WTC11 (cell line): ENCODE measurements around the gene CUL1. TPM values are rescaled to one million over a fixed set of nuclear protein-coding genes. Genes with fewer than 3 reads are reported as not detected.

ENCODE experiments used
- ATAC-seq: fragments of 200-7000 bp; cut with Tn5 transposase; 2 replicates; pipeline ENCODE4 v1.10.0; 2021; ENCODE audit warnings: mild to moderate bottlenecking, moderate library complexity
- CTCF ChIA-PET: fragments of 300-600 bp; sonication (Branson Sonifier 250); formaldehyde crosslinking; loops from one replicate; lab custom pipeline; 2021; ENCODE audit warnings: antibody characterized with exemption; lab: Charles Lee
- POLR2A ChIA-PET: fragments of 350-600 bp; sonication (Branson Sonifier 250); formaldehyde crosslinking; loops from one replicate; lab custom pipeline; 2021; ENCODE audit warnings: antibody characterized with exemption; lab: Charles Lee
- DNase-seq: peaks from one replicate; pipeline ENCODE4 v3.0.0; 2021; ENCODE audit warnings: low spot score
- H3K27ac Mint-ChIP-seq: 2 replicates; pipeline ENCODE4 v1.8.0; 2021; ENCODE audit warnings: mixed read lengths
- H3K27me3 Mint-ChIP-seq: 2 replicates; pipeline ENCODE4 v1.8.0; 2021; ENCODE audit warnings: low read depth, mild to moderate bottlenecking, moderate library complexity, mixed read lengths
- H3K36me3 Mint-ChIP-seq: 2 replicates; pipeline ENCODE4 v1.8.0; 2021; ENCODE audit warnings: mixed read lengths
- H3K4me1 Mint-ChIP-seq: 2 replicates; pipeline ENCODE4 v1.8.0; 2022; ENCODE audit warnings: mixed read lengths
- H3K4me3 Mint-ChIP-seq: 2 replicates; pipeline ENCODE4 v1.8.0; 2021; ENCODE audit warnings: mild to moderate bottlenecking, moderate library complexity, mixed read lengths
- H3K9me3 Mint-ChIP-seq: 2 replicates; pipeline ENCODE4 v1.8.0; 2021; ENCODE audit warnings: mixed read lengths
- ATF6 ChIP-seq: sonication (generic); formaldehyde crosslinking; IDR thresholded peaks from 2 replicates; pipeline ENCODE4 v1.8.1; 2023; ENCODE audit warnings: mild to moderate bottlenecking, missing genetic modification reagents
- CBFB ChIP-seq: sonication (generic); formaldehyde crosslinking; IDR thresholded peaks from 2 replicates; pipeline ENCODE4 v1.8.1; 2022; ENCODE audit warnings: mild to moderate bottlenecking, low read depth, missing genetic modification reagents
- ELF4 ChIP-seq: sonication (generic); formaldehyde crosslinking; IDR thresholded peaks from 2 replicates; pipeline ENCODE4 v1.8.1; 2022; ENCODE audit warnings: low read depth, mild to moderate bottlenecking, moderate library complexity, missing genetic modification reagents
- ESRRA ChIP-seq: sonication (generic); formaldehyde crosslinking; IDR thresholded peaks from 2 replicates; pipeline ENCODE4 v1.8.1; 2022; ENCODE audit warnings: mild to moderate bottlenecking, missing genetic modification reagents, borderline replicate concordance
- FOXJ3 ChIP-seq: sonication (generic); formaldehyde crosslinking; IDR thresholded peaks from 2 replicates; pipeline ENCODE4 v1.9.0; 2021; ENCODE audit warnings: missing genetic modification reagents, mild to moderate bottlenecking, borderline replicate concordance
- FOXK1 ChIP-seq: sonication (generic); formaldehyde crosslinking; IDR thresholded peaks from 2 replicates; pipeline ENCODE4 v1.8.0; 2022; ENCODE audit warnings: mild to moderate bottlenecking, moderate library complexity, missing genetic modification reagents
- FOXP1 ChIP-seq: sonication (generic); formaldehyde crosslinking; IDR thresholded peaks from 2 replicates; pipeline ENCODE4 v1.8.0; 2022; ENCODE audit warnings: missing genetic modification reagents, mild to moderate bottlenecking, moderate library complexity, borderline replicate concordance
- GTF2I ChIP-seq: fragments of 250-450 bp; sonication (Bioruptor Pico); conservative IDR thresholded peaks from 2 replicates; pipeline ENCODE4 v1.4.0; 2021; ENCODE audit warnings: mild to moderate bottlenecking
- IRF2 ChIP-seq: sonication (generic); formaldehyde crosslinking; IDR thresholded peaks from 2 replicates; pipeline ENCODE4 v1.8.0; 2022; ENCODE audit warnings: low read depth, missing genetic modification reagents, borderline replicate concordance
- MLX ChIP-seq: sonication (generic); formaldehyde crosslinking; IDR thresholded peaks from 2 replicates; pipeline ENCODE4 v1.8.1; 2023; ENCODE audit warnings: mild to moderate bottlenecking, missing genetic modification reagents, moderate library complexity
- OVOL2 ChIP-seq: fragments of 250-450 bp; sonication (Bioruptor Pico); IDR thresholded peaks from 2 replicates; pipeline ENCODE4 v1.9.0; 2021; ENCODE audit warnings: mild to moderate bottlenecking, borderline replicate concordance
- RELA ChIP-seq: sonication (generic); formaldehyde crosslinking; IDR thresholded peaks from 2 replicates; pipeline ENCODE4 v1.8.1; 2022; ENCODE audit warnings: missing genetic modification reagents, mild to moderate bottlenecking, borderline replicate concordance
- SMAD4 ChIP-seq: sonication (generic); formaldehyde crosslinking; IDR thresholded peaks from 2 replicates; pipeline ENCODE4 v1.8.0; 2022; ENCODE audit warnings: mild to moderate bottlenecking, missing genetic modification reagents
- SOX15 ChIP-seq: fragments of 250-450 bp; sonication (Bioruptor Pico); IDR thresholded peaks from 2 replicates; pipeline ENCODE4 v1.9.0; 2021; ENCODE audit warnings: mild to moderate bottlenecking
- SP1 ChIP-seq: sonication (generic); formaldehyde crosslinking; conservative IDR thresholded peaks from 2 replicates; pipeline ENCODE4 v1.8.1; 2022; ENCODE audit warnings: missing genetic modification reagents
- TEAD4 ChIP-seq: sonication (generic); formaldehyde crosslinking; IDR thresholded peaks from 2 replicates; pipeline ENCODE4 v1.8.0; 2022; ENCODE audit warnings: mild to moderate bottlenecking, missing genetic modification reagents
- ZMAT4 ChIP-seq: fragments of 250-450 bp; sonication (Bioruptor Pico); IDR thresholded peaks from 2 replicates; pipeline ENCODE4 v1.9.0; 2021; ENCODE audit warnings: mild to moderate bottlenecking
- ZNF121 ChIP-seq: sonication (generic); formaldehyde crosslinking; IDR thresholded peaks from 2 replicates; pipeline ENCODE4 v1.8.0; 2023; ENCODE audit warnings: missing genetic modification reagents
- ZNF425 ChIP-seq: fragments of 250-450 bp; sonication (Bioruptor Pico); conservative IDR thresholded peaks from 2 replicates; pipeline ENCODE4 v1.9.0; 2021; ENCODE audit warnings: mild to moderate bottlenecking
- ZNF512 ChIP-seq: sonication (generic); formaldehyde crosslinking; IDR thresholded peaks from 2 replicates; pipeline ENCODE4 v1.8.1; 2022; ENCODE audit warnings: missing genetic modification reagents, borderline replicate concordance
- ZNF671 ChIP-seq: fragments of 250-450 bp; sonication (Bioruptor Pico); IDR thresholded peaks from 2 replicates; pipeline ENCODE4 v1.8.0; 2021; ENCODE audit warnings: mild to moderate bottlenecking
- total RNA-seq: library from RNA; stranded (reverse); gene quantifications from 3 replicates; pipeline ENCODE4 v1.2.3, GENCODE V29; 2021

CUL1 gene
- total RNA-seq, 1 experiment from 2014 or later = 50.5 TPM

- no peaks in the 10 kb centered on the region for H3K9me3 Mint-ChIP-seq
- ATAC-seq = no peak
- no peaks in the 10 kb centered on the region for H3K27me3 Mint-ChIP-seq
- H3K27ac Mint-ChIP-seq = no peak overlapping the region
- CTCF ChIA-PET = no interaction called here
- peaks cover 57% of the 10 kb centered on the region for H3K36me3 Mint-ChIP-seq
- H3K4me1 Mint-ChIP-seq = no peaks in the 10 kb centered on the region
- no peak overlapping the region for H3K4me3 Mint-ChIP-seq
- TF ChIP-seq CBFB (CRISPR knock-in tag) = no peak
- TF ChIP-seq ZNF121 (CRISPR knock-in tag) = peak; percentile 87
- no peak for TF ChIP-seq ZNF512 (CRISPR knock-in tag)
- POLR2A ChIA-PET = interaction anchor here (0.6 kb wide), 1 partner anchor 189 kb away, joined by 3 read pairs; no protein-coding TSS in a partner anchor
- no peak for DNase-seq
Observed at GRCh38 chr7:148735967-148736366, 37.3 kb downstream of the CUL1 start.

- H3K36me3 Mint-ChIP-seq = peaks cover 66% of the 10 kb centered on the region
- no peak overlapping the region; the same call in 1 of the 2 replicates for H3K27ac Mint-ChIP-seq
- ChIA-PET CTCF (interaction anchor here (1.0 kb wide), 1 partner anchor 8 kb away, joined by 3 read pairs; no protein-coding TSS in a partner anchor), POLR2A (no interaction called here)
- no peak for ATAC-seq
- no peak for DNase-seq
- peaks cover 6% of the 10 kb centered on the region for H3K9me3 Mint-ChIP-seq
- H3K4me1 Mint-ChIP-seq = no peaks in the 10 kb centered on the region
- TF ChIP-seq IRF2 (CRISPR knock-in tag) = no peak
- TF ChIP-seq ZNF671 (CRISPR knock-in tag) = no peak
- TF ChIP-seq FOXJ3 (CRISPR knock-in tag) = no peak
- TF ChIP-seq ZNF425 (CRISPR knock-in tag) = no peak
- no peak for TF ChIP-seq ATF6 (CRISPR knock-in tag)
- no peak for TF ChIP-seq SOX15 (CRISPR knock-in tag)
- no peak for TF ChIP-seq FOXK1
- TF ChIP-seq ZNF121 (CRISPR knock-in tag) = no peak
- no peak for TF ChIP-seq ZMAT4 (CRISPR knock-in tag)
- TF ChIP-seq TEAD4 = no peak
- TF ChIP-seq MLX (CRISPR knock-in tag) = no peak
- TF ChIP-seq SP1 = no peak
- TF ChIP-seq ELF4 = no peak
- no peak for TF ChIP-seq GTF2I (CRISPR knock-in tag)
- no peak for TF ChIP-seq ESRRA (CRISPR knock-in tag)
- TF ChIP-seq SMAD4 = no peak
- TF ChIP-seq OVOL2 (CRISPR knock-in tag) = no peak
- TF ChIP-seq RELA (CRISPR knock-in tag) = no peak
- TF ChIP-seq FOXP1 (CRISPR knock-in tag) = no peak
- TF ChIP-seq, all 79 proteins: peak for 0
- H3K4me3 Mint-ChIP-seq = no peak overlapping the region
- H3K27me3 Mint-ChIP-seq = no peaks in the 10 kb centered on the region
Observed at GRCh38 chr7:148738737-148739535, 40.2 kb downstream of the CUL1 start.
